Ovary (tissue), 9 donors: ENCODE measurements around the gene RAB8A. TPM values are rescaled to one million over a fixed set of nuclear protein-coding genes. Genes with fewer than 3 reads are reported as not detected.
A peak's percentile ranks its signal among the peaks of the same experiment; 100 is the strongest.

Source experiments
- DNase-seq, 5 donors: peaks; one replicate each; pipeline ENCODE4 v3.0.0-alpha.2; 2019 to 2020
- H3K27ac ChIP-seq, 2 donors: fragments of 200-600 bp; one replicate each; pipeline versions ENCODE4 v1.5.1 to v1.8.0; 2019 to 2022
- H3K27me3 ChIP-seq: fragments of 200-600 bp; one replicate; pipeline ENCODE4 v1.8.0; 2022
- H3K36me3 ChIP-seq: fragments of 200-600 bp; sonication (generic); one replicate; pipeline ENCODE4 v1.5.1; 2019
- H3K4me1 ChIP-seq: one replicate; pipeline ENCODE4 v1.8.1; 2013; ENCODE audit warnings: mild to moderate bottlenecking, moderate library complexity; ENCODE audit not compliant: insufficient read depth
- H3K4me3 ChIP-seq: fragments of 200-600 bp; sonication (generic); one replicate; pipeline ENCODE4 v1.5.1; 2017
- H3K9me3 ChIP-seq, 2 donors: fragments of 200-600 bp in 1 of 2; sonication (generic) in 1 of 2; one replicate each; pipeline versions ENCODE4 v1.5.1 to v1.8.1; 2013 to 2019; ENCODE audit warnings: mild to moderate bottlenecking in 1 of 2, moderate library complexity in 1 of 2
- EP300 ChIP-seq: sonication (generic); formaldehyde crosslinking; IDR thresholded peaks from one replicate; pipeline ENCODE4 v1.6.1; 2017; ENCODE audit warnings: antibody characterized with exemption
- POLR2A ChIP-seq: fragments of 450-650 bp; IDR thresholded peaks from one replicate; pipeline ENCODE4 v1.6.1; 2017; ENCODE audit warnings: antibody characterized with exemption, mild to moderate bottlenecking, moderate library complexity
- WGBS, 3 donors: extraction: QIAGEN DNeasy Blood & Tissue Kit in 1 of 3; methylation state at CpG; one replicate each; pipeline versions ENCODE4 v1.1.5 to v1.1.7; 2013 to 2017; 5-methylcytosine and 5-hydroxymethylcytosine counted together
- intact Hi-C, 4 donors: fragments of 100-400 bp; cut with DNase I; formaldehyde crosslinking; loops; one replicate each; pipeline versions ENCODE4 v1.11.0 to v1.15.1; 2022 to 2023
- polyA plus RNA-seq, 2 donors: library from polyadenylated mRNA; stranded (reverse); fragments of 200-250 nt in 1 of 2; fragments of 350-450 nt in 1 of 2; fragmentation: Illumina TruSeq in 1 of 2; extraction: RNeasy Lipid Tissue Mini Kit (QIAGEN cat#74804) in 1 of 2; gene quantifications; one replicate each; pipeline ENCODE4 v1.2.3, GENCODE V29; 2013 to 2014
- total RNA-seq, 7 donors: library from RNA; depleted of rRNA in 2 of 7; stranded (reverse); fragments of >200 nt in 2 of 7; fragmentation: NEBNext Ultra II Directional in 3 of 7; extraction: Animal tissue kit (Norgen Biotek cat#: 25700) in 3 of 7; gene quantifications; one replicate each; pipeline versions ENCODE4 v1.1.0 to v1.2.4, GENCODE V29; 2016 to 2023
- TF ChIP-seq, protein P1 (sequence below), 3 donors: fragments of 450-650 bp in 2 of 3; fragments of 200-600 bp in 1 of 3; IDR thresholded peaks; one replicate each; pipeline versions ENCODE4 v1.5.1 to v1.8.0; 2016 to 2022; ENCODE audit warnings: antibody characterized with exemption in 3 of 3, mild to moderate bottlenecking in 1 of 3
- donor health status: DM: no; HTN: no; CAD: no; lungs with moderate emphysema.
- donor health status: DM: no; HTN: no; CAD: no.
- donor health status: Bipolar disorder and iron deficiency.
- donor health status: DM: yes; HTN: yes; CAD: no.
- donor health status: DM: no; HTN: no; CAD: no.
- donor health status: DM: yes; HTN: yes; CAD: no.

Gene RAB8A
- total and polyA plus RNA-seq, 9 donors = 17.2 to 114 (median 52.9) TPM

- Histone ChIP-seq H3K4me3 (no peak overlapping the region), H3K36me3 (no peaks in the 10 kb centered on the region), H3K4me1 (no peaks in the 10 kb centered on the region), H3K27me3 (no peaks in the 10 kb centered on the region), H3K9me3 (no peaks in the 10 kb centered on the region), H3K27ac (peak overlapping the region in 1 of 2 donors; percentile 23)
- TF ChIP-seq POLR2A (no peak), EP300 (no peak)
- TF ChIP-seq, protein P1, sequence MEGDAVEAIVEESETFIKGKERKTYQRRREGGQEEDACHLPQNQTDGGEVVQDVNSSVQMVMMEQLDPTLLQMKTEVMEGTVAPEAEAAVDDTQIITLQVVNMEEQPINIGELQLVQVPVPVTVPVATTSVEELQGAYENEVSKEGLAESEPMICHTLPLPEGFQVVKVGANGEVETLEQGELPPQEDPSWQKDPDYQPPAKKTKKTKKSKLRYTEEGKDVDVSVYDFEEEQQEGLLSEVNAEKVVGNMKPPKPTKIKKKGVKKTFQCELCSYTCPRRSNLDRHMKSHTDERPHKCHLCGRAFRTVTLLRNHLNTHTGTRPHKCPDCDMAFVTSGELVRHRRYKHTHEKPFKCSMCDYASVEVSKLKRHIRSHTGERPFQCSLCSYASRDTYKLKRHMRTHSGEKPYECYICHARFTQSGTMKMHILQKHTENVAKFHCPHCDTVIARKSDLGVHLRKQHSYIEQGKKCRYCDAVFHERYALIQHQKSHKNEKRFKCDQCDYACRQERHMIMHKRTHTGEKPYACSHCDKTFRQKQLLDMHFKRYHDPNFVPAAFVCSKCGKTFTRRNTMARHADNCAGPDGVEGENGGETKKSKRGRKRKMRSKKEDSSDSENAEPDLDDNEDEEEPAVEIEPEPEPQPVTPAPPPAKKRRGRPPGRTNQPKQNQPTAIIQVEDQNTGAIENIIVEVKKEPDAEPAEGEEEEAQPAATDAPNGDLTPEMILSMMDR (IDR thresholded peaks at IDR 0.05) = no peak
- intact Hi-C loops = no loop called here
- DNase-seq = no peak
- WGBS, 3 donors = 49 to 53% (median 51%) methylated on average over 12 of the region's 12 CpGs
Measured at GRCh38 chr19:16087940-16088339, 23.7 kb upstream of the RAB8A start.

DNA sequence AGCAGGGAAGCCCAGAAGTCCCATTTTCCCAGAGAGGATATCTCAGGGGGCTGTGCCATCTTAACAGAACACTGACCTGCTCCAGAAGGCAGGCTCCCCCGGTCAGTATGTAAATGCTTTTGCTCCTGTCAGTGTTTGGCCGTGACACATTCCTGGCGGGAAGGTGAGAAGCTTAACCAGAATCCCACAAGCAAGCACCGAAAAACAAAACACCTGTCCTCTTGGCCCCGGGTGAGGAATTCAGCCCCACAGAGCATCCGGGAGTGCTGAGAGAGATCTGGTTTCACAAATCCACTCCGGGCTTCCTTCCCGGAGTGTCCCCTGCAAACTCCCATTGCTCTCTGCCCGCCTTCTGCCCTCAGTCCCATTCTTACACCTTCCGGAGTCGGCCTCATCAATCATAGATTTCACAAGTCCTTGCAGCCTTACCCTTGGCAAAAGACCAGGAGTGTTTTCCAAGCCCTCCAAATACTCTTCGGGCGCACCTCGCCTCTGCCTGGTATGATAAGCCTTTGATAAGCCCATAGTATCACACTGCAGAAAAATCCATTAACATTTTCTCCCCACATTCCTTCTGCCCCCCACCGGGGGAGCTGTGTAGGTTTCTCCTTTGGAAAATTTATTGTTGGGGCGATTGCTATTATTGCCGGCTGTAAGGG lies 23.2 kb upstream of the RAB8A start:
- Histone ChIP-seq H3K9me3 (no peaks in the 10 kb centered on the region), H3K4me1 (no peaks in the 10 kb centered on the region), H3K27ac (no peak overlapping the region), H3K4me3 (no peak overlapping the region), H3K36me3 (no peaks in the 10 kb centered on the region), H3K27me3 (no peaks in the 10 kb centered on the region)
- 19 to 31% (median 21%) methylated on average over 17 of the region's 17 CpGs for WGBS, 3 donors
- no peak for DNase-seq
- TF ChIP-seq EP300 = no peak
- TF ChIP-seq, protein P1 (IDR thresholded peaks at IDR 0.05) = no peak
- TF ChIP-seq POLR2A = no peak
- intact Hi-C loops = no loop called here

- TF ChIP-seq POLR2A (no peak), EP300 (no peak)
- TF ChIP-seq, protein P1 (IDR thresholded peaks at IDR 0.05) = no peak
- H3K4me1 ChIP-seq = no peaks in the 10 kb centered on the region
- H3K36me3 ChIP-seq = no peaks in the 10 kb centered on the region
- 22 to 38% (median 29%) methylated on average over 10 of the region's 10 CpGs for WGBS, 3 donors
- intact Hi-C loops = no loop called here
- H3K4me3 ChIP-seq = no peak overlapping the region
- peak overlapping the region in 1 of 2 donors; percentile 1 for H3K27ac ChIP-seq
- no peak for DNase-seq
- H3K27me3 ChIP-seq = no peaks in the 10 kb centered on the region
- H3K9me3 ChIP-seq = no peaks in the 10 kb centered on the region
Measured at GRCh38 chr19:16089010-16089846, 22.5 kb upstream of the RAB8A start.

- intact Hi-C loops = no loop called here
Measured at GRCh38 chr19:16091546-16092475, 19.9 kb upstream of the RAB8A start.

More at GRCh38 chr19:16091546-16092475, 19.9 kb upstream of the RAB8A start:
- DNase-seq = no peak
- TF ChIP-seq, protein P1 (IDR thresholded peaks at IDR 0.05) = no peak
- TF ChIP-seq POLR2A = no peak
- TF ChIP-seq EP300 = no peak
- no peaks in the 10 kb centered on the region for H3K36me3 ChIP-seq
- H3K4me3 ChIP-seq = no peak overlapping the region
- 94 to 96% (median 95%) methylated on average over 13 of the region's 13 CpGs for WGBS, 3 donors
- H3K27me3 ChIP-seq = no peaks in the 10 kb centered on the region
- H3K4me1 ChIP-seq = no peaks in the 10 kb centered on the region
- H3K9me3 ChIP-seq = no peaks in the 10 kb centered on the region
- H3K27ac ChIP-seq = no peak overlapping the region
